Measurements from ENCODE around the gene LTBP1.
"Not testable (repeated sequence)": the region's sequence is repeated elsewhere in the genome, so short reads cannot be mapped to it uniquely, and the experiment has no call there.

Gene LTBP1

DNA sequence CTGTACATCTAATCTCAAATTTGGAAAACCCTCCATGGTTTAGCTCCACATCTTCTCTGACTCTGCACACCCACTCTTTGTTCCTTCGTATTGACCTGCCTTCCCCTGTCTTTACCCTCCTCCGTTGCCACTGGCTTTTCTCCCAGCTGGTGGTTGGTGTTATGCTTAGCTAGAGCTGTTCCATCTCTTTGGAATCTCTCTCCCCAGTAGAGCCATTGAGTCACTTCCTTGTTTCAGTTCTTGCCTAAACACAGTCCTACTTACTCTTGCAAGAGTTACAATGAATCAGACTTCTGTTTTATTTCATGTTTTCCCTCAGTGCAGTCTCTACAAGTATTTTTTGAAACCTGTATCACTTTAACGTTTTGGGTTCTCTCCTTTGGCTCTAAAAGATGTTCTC lies 263.9 kb downstream of the LTBP1 start:
- no peak for DNase-seq

DNA sequence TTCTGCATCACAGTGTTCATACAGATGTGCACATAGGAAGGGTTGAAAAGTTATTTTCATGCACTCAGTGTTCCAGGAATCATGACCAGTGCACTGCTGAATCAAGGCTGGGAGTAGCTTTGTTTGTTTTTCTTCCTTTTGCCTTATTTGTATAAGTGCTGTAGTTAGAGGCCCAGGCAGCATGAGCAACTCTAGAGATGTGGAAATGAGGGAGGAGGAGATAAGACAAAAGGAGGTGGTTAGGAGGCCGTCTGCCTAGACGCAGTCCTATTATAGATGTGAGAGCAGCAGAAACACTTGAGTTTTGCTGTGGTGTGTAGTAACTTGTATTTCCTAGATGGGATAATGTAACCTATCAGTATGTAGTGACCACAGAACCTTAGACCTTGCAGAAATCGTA lies 265.4 kb downstream of the LTBP1 start:
- DNase-seq = no peak

DNA sequence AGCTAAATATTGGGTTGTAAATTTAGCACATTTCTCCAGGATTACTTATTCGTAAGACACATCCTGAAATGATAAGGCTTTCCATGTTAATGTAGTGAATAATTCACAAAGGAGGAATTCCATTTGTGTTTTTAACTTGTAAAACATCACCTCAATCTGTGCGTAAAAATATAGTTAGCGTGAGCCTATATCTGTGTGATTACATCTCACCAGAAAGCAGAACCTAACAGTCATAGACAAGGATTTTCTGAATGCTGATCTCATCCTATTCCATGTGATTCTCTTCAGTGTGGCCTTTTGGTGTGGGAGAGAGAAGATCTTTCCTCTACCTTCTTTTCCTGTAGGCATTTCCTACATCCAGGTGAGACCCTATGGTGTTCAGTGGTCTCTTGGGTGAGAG lies 266.5 kb downstream of the LTBP1 start:
- no peak for DNase-seq

DNA sequence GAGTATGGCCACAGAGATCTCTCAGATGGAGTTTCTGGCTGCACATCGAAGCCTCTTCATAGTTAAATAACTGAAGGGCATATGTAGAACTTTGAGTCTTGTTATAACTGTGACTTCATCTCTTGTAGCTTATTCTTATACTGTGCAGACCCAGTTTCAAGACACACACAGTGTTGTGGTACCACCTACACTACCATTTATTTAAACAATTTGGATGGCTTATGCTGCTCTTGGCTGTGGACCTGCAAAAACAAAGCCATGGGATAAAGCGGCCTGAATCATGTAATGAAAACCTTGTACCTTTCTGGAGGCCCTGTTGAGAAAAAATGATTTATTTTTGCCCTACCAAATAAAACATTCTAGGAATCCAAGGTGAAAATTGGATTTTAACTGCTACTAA lies 266.9 kb downstream of the LTBP1 start:
- no peak for DNase-seq

DNA sequence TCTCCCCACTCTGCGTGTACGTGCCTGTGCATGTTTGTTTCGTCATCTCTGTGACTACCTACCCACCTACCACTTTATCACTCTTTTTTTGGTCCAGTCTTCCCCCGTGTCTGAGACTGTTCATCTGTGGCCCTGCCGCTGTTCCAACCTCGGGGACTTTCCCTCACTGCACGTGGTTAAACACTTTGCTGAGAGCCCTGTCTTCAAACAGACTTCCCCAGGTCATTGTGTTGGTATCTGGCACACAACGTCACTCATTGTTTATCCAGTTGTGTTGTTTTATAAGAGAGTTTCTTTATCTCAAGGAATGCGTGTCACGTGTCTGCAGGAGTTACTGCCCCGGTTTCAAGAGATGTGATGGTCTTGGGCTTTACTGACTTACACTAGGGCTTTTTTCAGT lies 267.7 kb downstream of the LTBP1 start:
- no peak for DNase-seq

DNA sequence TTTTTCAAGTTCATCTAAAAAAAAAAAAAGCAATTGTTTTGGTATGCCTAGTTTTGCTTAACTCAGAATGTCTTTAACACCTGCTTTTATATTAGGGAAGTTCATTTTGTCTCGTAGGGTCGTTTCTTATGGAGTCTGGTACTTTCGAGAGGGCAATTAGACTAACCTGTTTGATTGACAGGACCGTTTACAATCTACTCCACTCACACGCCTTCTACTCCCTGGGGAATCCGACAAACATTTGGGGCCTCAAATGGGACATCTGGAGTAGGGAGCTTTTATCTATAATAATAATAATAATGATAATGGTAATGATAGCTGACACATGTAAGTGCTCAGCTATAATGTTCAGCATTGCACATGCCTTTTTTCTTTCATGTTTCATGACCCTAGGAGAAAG lies 268.1 kb downstream of the LTBP1 start:
- peak; percentile 17 for DNase-seq

DNA sequence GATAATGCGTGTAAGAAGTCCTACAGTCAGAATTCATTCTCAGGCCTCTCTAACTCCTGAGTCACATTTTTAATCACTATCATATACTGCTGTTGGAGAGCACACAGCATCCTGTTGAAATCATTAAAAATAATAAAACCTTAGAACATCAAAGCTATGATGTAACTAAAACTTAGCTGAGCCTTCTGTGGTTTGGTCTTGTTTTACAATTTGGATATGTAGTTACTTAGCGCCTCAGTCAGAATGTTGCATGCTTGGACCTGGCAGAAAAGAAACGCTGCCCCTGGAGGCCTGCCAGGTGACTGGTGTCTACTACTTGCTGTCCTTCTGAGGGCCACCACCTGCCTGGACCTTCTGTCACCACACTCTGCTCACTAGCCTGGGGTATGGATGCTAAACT lies 268.5 kb downstream of the LTBP1 start:
- DNase-seq = no peak

DNA sequence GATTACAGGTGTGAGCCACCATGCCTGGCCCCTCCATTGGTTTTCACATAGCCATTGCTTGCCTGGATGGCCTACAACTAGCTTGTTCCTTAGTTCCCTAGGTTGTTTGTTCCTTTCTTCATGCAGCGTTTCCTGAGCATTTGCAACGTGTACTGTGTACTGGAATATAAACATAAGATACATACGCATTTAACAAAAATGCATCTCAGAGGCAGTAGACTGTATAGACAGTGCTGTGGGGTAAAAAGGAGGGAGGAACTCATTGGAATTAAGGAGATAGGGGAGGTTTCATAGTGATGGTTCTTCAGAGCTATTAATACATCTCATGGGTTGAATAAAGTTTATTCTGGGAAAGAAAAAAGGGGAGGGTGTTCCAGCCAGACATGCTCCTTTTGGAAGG lies 269.2 kb downstream of the LTBP1 start:
- no peak for DNase-seq

DNA sequence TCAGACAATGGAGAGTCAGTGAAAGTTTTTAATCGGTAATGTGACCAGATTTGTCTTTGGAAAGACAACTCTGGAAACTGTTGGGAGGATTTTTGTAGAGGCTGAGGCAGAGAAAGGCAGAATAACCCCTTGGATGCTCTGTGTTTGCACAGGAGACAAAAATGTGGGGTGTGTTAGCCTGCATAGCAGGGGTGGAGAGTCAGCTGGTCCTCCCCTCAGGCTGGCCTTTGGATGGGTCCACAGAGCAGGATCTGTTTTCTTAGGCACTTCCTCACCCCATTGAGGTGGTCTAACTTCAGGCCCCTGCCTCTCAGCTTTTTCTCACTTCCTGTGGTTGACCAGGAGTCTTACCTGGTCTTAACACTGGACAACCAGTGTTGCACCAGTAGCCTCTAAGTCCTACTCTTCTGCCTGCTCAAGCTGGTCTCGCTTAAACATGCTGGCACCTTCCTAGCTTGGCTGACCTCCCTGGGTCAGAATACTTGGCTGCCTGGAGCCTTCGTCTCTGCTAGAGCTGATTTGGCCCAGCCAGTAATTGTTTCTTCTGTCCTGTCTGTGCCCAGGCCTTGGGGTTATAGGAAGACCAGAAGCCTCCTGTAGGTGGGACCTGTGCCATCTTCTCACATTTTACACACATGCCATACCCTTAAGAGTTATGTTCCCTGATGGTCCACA lies 269.9 kb downstream of the LTBP1 start:
- DNase-seq = no peak

DNA sequence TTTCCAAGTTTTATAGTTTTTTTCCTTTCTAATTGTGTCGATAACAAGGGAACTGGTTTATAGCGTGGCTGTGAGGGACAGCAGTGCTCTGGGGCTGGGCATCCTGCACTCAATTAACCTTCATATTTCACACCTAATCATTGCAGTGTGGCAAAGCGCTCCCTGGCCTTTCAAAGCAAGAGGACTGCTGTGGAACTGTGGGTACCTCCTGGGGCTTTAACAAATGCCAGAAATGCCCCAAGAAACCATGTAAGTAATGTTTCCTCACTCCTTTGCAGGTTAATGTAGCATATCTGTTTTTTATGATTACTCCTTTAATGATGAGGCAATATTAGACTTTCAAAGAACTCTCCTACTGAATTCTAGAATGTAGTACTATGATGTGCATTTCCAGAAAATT lies 270.7 kb downstream of the LTBP1 start:
- no peak for DNase-seq

DNA sequence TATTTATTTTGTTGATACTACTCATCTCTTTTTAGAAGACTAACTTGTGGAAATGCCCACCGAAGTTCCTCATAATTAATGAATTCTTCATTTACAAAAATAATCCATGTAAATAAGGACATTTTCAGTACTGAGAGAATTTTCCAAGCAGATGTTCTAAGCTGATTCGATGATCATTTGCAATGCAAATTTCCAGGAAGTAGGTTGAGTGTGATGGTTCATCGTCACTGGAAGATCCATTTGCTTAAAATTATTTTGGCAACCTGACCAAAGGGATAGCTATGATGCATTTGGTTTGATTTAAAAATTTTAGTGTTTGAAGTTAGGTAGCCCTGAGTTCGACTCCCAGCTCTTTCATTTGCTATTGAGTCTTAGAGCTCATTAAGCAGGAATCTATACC lies 272.4 kb downstream of the LTBP1 start:
- peak; percentile 29 for DNase-seq

DNA sequence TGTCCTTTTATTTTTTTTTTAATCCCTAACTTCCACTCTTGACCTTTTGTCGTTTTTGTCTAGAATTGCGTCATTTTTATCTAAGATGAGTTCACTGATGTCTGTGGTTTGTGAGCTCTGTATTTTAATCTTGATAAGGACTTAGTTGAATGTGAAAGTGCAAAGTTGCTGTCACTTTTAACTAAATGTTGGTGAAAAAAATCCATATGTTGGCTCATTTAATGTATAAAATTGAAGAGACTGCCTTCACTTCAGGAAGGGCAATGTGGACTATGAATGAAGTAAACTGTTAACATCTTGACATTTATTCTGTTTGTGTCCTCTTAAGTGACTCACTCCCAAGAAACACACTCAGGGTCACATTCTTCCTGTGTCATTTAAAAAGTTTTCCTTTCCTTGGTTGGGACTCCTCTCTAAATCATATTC lies 273.1 kb downstream of the LTBP1 start:
- DNase-seq = no peak

DNA sequence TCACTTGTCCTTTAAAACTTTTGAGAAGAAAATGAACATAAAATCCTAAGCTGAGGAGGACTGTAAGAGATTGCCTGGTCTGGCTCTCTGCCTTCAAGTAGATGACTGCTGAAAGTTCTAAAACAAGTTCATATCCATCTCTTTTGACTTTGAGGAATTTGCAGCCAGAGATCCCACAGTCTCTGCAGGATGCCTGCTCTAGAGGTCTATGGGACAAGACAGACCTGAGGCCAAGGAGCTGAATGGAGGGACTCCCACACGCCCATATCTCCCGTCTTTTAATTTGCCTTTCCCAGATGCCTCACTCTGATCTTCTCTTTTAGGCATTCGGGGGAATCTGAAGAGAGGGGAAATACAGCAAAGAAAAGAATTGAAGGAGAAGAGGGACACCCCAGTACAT lies 273.8 kb downstream of the LTBP1 start:
- DNase-seq = no peak

DNA sequence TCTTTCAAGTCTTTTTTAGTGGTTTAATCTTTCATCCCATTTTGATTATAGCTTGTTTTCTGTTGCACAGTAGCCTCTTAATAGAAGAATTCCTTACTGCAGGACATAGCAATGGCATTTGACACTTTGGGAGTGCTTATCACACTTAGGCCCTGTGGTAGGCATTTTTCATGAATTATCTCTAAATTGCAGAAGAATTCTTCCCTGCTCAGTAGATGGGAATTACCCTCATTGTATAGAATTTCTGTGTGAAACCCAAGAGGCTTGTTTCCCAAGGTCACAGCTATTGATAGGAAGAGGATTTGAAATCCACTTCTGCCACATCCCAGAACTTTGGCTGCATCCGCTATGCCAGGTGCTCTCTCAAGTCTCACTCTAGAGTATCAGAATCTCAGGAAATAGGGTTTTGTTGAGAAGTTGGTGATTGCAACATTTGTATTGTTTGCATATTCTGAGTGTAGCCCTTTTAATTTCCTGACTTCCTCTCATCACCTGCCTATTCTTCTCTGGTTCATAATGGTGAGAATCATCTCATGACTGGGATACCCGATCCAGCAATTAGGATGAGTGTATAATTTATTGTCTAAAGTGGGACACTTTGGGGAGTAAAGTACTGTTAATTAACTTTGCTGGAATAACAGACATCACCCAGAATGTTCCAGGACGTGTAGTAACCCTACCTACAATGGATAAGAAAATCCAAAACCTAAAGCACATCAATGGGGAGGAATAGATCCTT lies 274.5 kb downstream of the LTBP1 start:
- no peak for DNase-seq

DNA sequence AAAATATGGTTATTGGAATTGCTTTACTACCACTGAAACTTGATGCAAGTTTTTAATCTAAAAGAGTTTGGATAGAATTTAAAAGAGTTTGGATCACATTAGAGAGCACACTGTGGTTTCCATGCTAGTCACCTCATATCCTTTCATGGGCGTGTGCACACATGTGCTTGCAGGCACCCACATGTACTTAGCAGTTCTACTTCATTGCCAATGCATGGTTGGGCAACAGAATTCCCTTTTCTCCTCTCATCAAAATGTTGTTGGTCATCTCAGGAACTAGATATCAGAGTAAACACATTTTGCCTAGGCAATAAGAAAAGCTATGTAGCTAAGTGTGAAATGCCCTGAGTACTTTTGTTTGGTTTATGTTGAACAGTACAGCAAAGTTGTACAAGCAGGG lies 275.6 kb downstream of the LTBP1 start:
- DNase-seq = no peak

DNA sequence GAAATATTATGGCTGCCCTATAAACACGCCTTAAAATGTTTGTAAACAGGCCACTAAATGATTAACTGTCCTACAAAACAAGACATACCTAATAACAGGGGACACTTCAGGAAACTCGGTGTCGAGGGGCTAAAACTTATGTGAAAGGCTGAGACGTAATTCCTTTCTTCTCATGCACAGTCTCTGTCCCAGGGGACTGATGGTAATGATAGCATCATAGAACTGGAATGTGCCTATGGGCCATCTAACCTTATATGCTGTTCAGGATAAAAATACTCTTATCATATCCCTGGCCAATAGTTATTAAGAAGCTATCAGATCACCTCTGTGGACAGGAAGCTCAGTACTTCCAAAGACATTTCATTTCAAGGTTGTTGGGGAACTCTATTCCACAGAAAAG lies 277.1 kb downstream of the LTBP1 start:
- DNase-seq = no peak

DNA sequence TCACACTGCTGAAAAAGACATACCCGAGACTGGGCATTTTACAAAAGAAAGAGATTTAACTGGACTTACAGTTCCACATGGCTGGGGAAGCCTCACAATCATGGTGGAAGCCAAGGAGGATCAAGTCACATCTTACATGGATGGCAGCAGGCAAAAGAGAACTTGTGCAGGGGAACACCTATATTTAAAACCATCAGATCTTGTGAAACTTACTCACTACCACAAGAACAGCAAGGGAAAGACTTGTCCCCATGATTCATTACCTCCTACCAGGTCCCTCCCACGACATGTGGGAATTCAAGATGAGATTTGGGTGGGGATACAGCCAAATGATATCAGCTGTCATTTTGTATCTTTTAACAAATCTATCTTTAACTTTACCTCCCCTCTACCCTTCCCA lies 278.6 kb downstream of the LTBP1 start:
- no peak for DNase-seq

DNA sequence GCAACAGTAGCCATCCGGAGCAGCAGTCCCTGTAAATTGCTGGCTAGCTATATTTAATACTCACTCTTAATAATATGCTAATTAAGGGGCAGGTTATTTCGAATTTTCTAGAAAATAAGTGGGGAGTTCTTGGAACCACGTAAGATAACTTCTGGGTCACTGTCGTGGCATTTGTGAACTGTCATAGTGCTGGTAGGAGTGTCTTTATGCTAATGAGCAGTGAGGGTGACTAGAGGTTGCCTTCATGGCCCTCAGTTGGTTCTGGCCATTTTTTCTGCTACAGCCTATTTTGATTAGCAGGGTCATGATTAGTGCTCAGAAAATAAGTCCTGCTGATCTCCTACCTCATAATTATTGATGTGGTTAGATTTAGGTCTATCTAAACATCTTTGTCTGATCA lies 279.8 kb downstream of the LTBP1 start:
- no peak for DNase-seq

DNA sequence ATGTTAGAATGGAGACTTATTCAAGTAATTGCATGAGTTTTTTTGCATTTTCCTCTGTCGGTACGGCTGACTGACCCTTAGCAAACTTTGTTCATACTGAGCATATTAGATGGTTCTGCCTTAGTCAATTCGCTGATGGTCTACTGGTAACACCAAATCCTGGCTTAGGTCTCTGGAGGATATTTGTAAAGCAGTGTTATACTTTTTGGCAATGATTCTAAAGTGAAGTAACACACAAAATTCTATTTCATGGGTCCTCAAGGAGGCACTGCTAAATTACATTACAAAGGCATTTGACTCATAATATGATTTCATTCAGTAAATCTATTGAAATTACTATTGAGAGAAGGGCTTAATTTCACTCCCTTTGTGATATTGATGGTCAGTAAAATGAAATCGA lies 282.9 kb downstream of the LTBP1 start:
- no peak for DNase-seq

DNA sequence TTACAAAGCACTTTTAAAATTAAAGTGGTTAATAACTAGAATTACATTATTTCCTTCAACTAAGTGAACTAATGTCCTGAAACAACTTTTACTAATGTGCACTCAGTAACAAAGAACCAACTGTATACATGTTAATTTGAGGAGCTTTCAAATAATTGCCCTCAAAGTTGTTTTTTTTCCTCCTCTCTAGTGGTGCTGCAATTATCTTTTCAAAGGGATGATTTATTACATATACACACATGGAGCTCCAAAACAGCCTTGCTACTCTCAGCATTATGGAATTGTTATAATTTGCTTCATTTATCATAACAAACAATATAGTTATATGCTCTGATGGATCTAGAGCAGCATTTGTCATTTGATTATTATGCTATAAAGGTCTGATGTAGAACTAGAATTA lies 283.4 kb downstream of the LTBP1 start:
- no peak for DNase-seq

DNA sequence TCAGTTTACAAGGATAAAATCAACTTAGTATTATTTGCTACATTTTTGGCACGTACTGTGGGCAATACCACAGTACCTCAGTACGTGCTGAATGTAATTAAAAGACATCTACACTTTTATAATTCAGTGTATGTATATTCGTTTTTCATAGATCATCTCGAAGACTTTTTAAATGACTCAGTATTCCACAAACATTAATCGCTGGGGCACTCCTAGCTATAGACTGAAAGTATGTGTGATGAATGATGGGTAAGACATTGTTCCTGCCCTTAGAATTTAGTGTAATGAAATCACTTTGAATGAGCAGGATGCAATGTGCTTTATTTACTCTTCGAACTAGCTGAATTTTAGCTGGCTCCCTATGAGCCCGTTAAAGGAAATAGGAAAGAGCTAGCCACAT lies 284.1 kb downstream of the LTBP1 start:
- no peak for DNase-seq

DNA sequence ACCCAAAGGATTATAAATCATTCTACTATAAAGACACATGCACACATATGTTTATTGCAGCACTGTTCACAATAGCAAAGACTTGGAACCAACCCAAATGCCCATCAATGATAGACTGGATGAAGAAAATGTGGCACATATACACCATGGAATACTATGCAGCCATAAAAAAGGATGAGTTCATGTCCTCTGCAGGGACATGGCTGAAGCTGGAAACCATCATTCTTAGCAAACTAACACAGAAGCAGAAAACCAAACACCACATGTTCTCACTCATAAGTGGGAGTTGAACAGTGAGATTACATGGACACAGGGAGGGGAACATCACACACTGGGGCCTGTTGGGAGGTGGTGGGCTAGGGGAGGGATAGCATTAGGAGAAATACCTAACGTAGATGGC lies 288.8 kb downstream of the LTBP1 start:
- DNase-seq = not testable (repeated sequence)

DNA sequence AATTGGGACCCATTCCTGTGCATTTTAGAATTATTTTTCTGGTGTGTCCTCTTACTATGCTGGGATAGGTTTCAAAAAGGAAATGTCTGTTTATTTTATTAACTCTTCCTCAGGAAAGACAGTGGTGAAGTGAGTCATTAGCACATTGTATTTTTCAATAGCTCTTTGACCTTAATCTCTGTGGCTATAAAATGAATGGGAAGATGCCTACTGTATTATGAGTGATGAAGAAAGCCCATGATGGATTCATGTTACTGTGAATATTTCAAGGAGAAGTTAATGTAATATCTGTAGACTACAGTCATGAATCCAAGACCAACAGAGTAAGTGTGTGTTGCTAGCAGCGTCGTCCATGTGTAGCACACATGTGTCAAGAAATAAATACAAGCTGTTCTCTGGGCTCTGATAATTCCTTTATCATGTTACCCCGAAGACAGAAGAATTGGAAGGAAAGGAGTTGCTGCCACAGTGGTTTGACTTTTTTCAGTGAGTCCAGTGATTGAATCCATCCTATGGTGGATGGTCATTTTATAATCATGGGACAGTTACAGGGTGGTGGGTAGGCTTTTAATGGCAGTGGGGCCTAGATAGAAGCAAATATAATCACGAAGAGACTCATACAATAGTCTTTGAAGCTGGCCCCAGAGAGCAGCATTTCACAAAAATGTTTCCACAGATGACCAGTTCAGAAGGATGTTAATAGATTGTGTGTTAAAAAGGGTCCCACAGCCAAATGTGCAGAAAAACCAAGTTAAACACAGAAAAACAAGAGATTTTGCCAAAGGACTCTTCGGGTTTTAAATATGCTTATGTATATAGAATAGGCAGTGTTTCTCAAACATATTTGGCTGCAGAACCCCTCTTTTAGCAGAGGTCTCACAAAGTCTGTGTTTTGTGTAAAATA lies 290.0 kb downstream of the LTBP1 start:
- no peak for DNase-seq

DNA sequence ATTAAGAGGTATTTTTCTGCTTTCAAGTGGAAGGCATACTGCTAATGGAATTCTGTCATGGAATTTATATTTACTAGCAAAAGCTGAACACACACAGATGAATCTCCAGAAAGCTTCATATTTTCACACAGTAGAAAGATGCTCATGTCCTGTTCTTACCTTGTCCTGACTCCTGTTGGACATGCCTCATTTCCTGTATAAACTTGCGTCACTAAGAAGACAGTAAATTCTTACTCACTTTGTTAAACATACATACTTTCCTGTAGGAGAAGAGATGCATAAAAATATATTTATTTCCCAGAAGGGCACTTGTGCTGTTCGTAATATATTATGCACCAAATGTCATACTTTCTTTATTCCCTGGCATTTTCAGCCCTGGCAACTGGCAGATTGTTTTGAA lies 291.4 kb downstream of the LTBP1 start:
- no peak for DNase-seq
